Upper lobe of left lung (tissue), 4 donors: Measurements from ENCODE around the gene PRR29.

ENCODE experiments used
- CTCF ChIP-seq, 6 experiments: fragments of 450-650 bp in 4 of 6; fragments of 200-600 bp in 2 of 6; sonication (generic) in 2 of 6; IDR thresholded peaks; one replicate each; pipeline ENCODE4 v1.5.1; 2016 to 2019; ENCODE audit warnings: antibody characterized with exemption in 6 of 6
- EP300 ChIP-seq, 4 donors: sonication (generic); formaldehyde crosslinking; IDR thresholded peaks; one replicate each; pipeline ENCODE4 v1.5.1; 2017; ENCODE audit warnings: antibody characterized with exemption in 4 of 4, control low read depth in 2 of 4
- POLR2A ChIP-seq, 4 donors: fragments of 450-650 bp; IDR thresholded peaks; one replicate each; pipeline ENCODE4 v1.5.1; 2016 to 2017; ENCODE audit warnings: antibody characterized with exemption in 4 of 4, mild to moderate bottlenecking in 2 of 4
- POLR2AphosphoS5 ChIP-seq, 2 donors: sonication (generic); formaldehyde crosslinking; IDR thresholded peaks; one replicate each; pipeline ENCODE4 v1.5.1; 2017; ENCODE audit warnings: antibody characterized with exemption in 2 of 2

- TF ChIP-seq POLR2A (IDR thresholded peaks at IDR 0.05) (no peak), CTCF (IDR thresholded peaks at IDR 0.05) (no peak), POLR2AphosphoS5 (IDR thresholded peaks at IDR 0.05) (no peak), EP300 (IDR thresholded peaks at IDR 0.05) (no peak)
Observed at GRCh38 chr17:63987221-63988126, 10.7 kb upstream of the PRR29 start.
